A549 (cell line): ENCODE data around the gene ANKRD33B.

Experiments
- CHD2 ChIP-seq: fragments of 150-350 bp; IDR thresholded peaks from 2 replicates; pipeline ENCODE4 v1.6.1; 2014; ENCODE audit warnings: low read length; ENCODE audit not compliant: partially characterized antibody
- HMGXB4 ChIP-seq: fragments of 250-450 bp; sonication (Bioruptor Pico); IDR thresholded peaks from 2 replicates; pipeline ENCODE4 v1.5.0; 2021; ENCODE audit warnings: mild to moderate bottlenecking, moderate library complexity, borderline replicate concordance
- MYC ChIP-seq: IDR thresholded peaks from 2 replicates; pipeline ENCODE4 v1.6.1; 2012; ENCODE audit warnings: mild to moderate bottlenecking, inconsistent platforms, low read length, improper control_type of control experiment, borderline replicate concordance
- PHF8 ChIP-seq: fragments of 200-600 bp; sonication (generic); IDR thresholded peaks from 2 replicates; pipeline ENCODE4 v1.6.1; 2016; ENCODE audit warnings: low read depth, mild to moderate bottlenecking, antibody characterized with exemption, moderate library complexity, borderline replicate concordance
- POLR2A ChIP-seq: IDR thresholded peaks from 2 replicates; pipeline ENCODE4 v1.6.1; 2012; ENCODE audit warnings: mild to moderate bottlenecking, low read length
- RAD21 ChIP-seq, 2 experiments: fragments of >200 bp in 1 of 2; sonication (Bioruptor Twin) in 1 of 2; formaldehyde crosslinking in 1 of 2; IDR thresholded peaks in 1 of 2; conservative IDR thresholded peaks in 1 of 2; 2 replicates in 1 of 2; 3 replicates in 1 of 2; pipeline ENCODE4 v1.6.1; 2012 to 2018; ENCODE audit warnings: inconsistent platforms in 1 of 2
- SMC3 ChIP-seq: fragments of >200 bp; sonication (Bioruptor Twin); formaldehyde crosslinking; IDR thresholded peaks from 3 replicates; pipeline ENCODE4 v1.6.1; 2018; ENCODE audit warnings: inconsistent platforms
- SREBF2 ChIP-seq: fragments of 450-650 bp; IDR thresholded peaks from 2 replicates; pipeline ENCODE4 v1.6.1; 2014; ENCODE audit warnings: mild to moderate bottlenecking, moderate library complexity
- USF2 ChIP-seq: fragments of 450-650 bp; IDR thresholded peaks from 2 replicates; pipeline ENCODE4 v1.6.1; 2014; ENCODE audit warnings: antibody characterized with exemption
- TF ChIP-seq, protein P1 (sequence below): fragments of >200 bp; sonication (Bioruptor Twin); formaldehyde crosslinking; IDR thresholded peaks from 3 replicates; pipeline ENCODE4 v1.6.1; 2016
- TF ChIP-seq, protein P2 (sequence below): IDR thresholded peaks from 2 replicates; pipeline ENCODE4 v1.6.1; 2012
- TF ChIP-seq, protein P3 (sequence below): fragments of >200 bp; sonication (Bioruptor Twin); formaldehyde crosslinking; IDR thresholded peaks from 3 replicates; pipeline ENCODE4 v1.5.1; 2016

- TF ChIP-seq POLR2A (no peak), PHF8 (no peak), SREBF2 (no peak), RAD21 (conservative IDR thresholded peaks at IDR 0.05 in 1 of 2, IDR thresholded peaks at IDR 0.05 in 1 of 2) (no peak), USF2 (no peak), CHD2 (no peak), SMC3 (no peak), HMGXB4 (no peak), MYC (no peak)
- TF ChIP-seq, protein P1, sequence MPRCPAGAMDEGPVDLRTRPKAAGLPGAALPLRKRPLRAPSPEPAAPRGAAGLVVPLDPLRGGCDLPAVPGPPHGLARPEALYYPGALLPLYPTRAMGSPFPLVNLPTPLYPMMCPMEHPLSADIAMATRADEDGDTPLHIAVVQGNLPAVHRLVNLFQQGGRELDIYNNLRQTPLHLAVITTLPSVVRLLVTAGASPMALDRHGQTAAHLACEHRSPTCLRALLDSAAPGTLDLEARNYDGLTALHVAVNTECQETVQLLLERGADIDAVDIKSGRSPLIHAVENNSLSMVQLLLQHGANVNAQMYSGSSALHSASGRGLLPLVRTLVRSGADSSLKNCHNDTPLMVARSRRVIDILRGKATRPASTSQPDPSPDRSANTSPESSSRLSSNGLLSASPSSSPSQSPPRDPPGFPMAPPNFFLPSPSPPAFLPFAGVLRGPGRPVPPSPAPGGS: no peak
- TF ChIP-seq, protein P2, sequence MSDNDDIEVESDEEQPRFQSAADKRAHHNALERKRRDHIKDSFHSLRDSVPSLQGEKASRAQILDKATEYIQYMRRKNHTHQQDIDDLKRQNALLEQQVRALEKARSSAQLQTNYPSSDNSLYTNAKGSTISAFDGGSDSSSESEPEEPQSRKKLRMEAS: no peak
- TF ChIP-seq, protein P3, sequence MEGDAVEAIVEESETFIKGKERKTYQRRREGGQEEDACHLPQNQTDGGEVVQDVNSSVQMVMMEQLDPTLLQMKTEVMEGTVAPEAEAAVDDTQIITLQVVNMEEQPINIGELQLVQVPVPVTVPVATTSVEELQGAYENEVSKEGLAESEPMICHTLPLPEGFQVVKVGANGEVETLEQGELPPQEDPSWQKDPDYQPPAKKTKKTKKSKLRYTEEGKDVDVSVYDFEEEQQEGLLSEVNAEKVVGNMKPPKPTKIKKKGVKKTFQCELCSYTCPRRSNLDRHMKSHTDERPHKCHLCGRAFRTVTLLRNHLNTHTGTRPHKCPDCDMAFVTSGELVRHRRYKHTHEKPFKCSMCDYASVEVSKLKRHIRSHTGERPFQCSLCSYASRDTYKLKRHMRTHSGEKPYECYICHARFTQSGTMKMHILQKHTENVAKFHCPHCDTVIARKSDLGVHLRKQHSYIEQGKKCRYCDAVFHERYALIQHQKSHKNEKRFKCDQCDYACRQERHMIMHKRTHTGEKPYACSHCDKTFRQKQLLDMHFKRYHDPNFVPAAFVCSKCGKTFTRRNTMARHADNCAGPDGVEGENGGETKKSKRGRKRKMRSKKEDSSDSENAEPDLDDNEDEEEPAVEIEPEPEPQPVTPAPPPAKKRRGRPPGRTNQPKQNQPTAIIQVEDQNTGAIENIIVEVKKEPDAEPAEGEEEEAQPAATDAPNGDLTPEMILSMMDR: no peak
These were observed 85.2 kb downstream of the ANKRD33B start for GRCh38 chr5:10648806-10649665.
